GM12878 (cell line): ENCODE data around the gene TOX2. TPM values are rescaled to one million over a fixed set of nuclear protein-coding genes. Genes with fewer than 3 reads are reported as not detected.
A peak's percentile ranks its signal among the peaks of the same experiment; 100 is the strongest.

ENCODE experiments used
- ATAC-seq: fragments of 200-7000 bp; cut with Tn5 transposase; 3 replicates; pipeline ENCODE4 v1.9.1; 2020; ENCODE audit warnings: mild to moderate bottlenecking, moderate library complexity
- BruUV-seq: library from RNA; stranded (reverse); fragments of 400-500 nt; replicated peaks from 2 replicates; lab custom pipeline; 2021; lab: Mats Ljungman, UMichigan
- CTCF ChIA-PET: fragments of 300-600 bp; sonication (Branson Sonifier 250); formaldehyde crosslinking; extraction: SDS; loops from one replicate; lab custom pipeline; 2021; ENCODE audit warnings: inconsistent platforms; lab: Yijun Ruan, JAX
- POLR2A ChIA-PET: fragments of 350-600 bp; formaldehyde crosslinking; extraction: SDS; loops from one replicate; lab custom pipeline; 2021; ENCODE audit warnings: inconsistent platforms; lab: Charles Lee
- RAD21 ChIA-PET: fragments of 300-600 bp; sonication (Branson Sonifier 250); formaldehyde crosslinking; loops from one replicate; lab custom pipeline; 2023; ENCODE audit warnings: antibody characterized with exemption; ENCODE audit not compliant: unreplicated experiment; lab: Charles Lee
- SMC1A ChIA-PET: fragments of 300-600 bp; sonication (Branson Sonifier 250); formaldehyde crosslinking; loops from one replicate; lab custom pipeline; 2023; ENCODE audit not compliant: unreplicated experiment, uncharacterized antibody; lab: Charles Lee
- DNase-seq: peaks from one replicate; pipeline ENCODE4 v3.0.0-alpha.2; 2011; ENCODE audit warnings: low read depth, low spot score
- FAIRE-seq: peaks from 3 replicates; lab custom pipeline; 2011; peaks lifted over from hg19 to GRCh38; lab: Jason Lieb, UNC
- H2AFZ ChIP-seq: 2 replicates; pipeline ENCODE4 v1.6.0; 2011; ENCODE audit warnings: low read depth, low read length, control low read depth; ENCODE audit not compliant: control insufficient read depth
- H3K27ac ChIP-seq: 2 replicates; pipeline ENCODE4 v1.5.1; 2011; ENCODE audit warnings: control low read depth; ENCODE audit not compliant: control insufficient read depth, insufficient read depth
- H3K27me3 ChIP-seq, 2 experiments: replicated peaks in 1 of 2; 2 replicates each; pipeline versions ENCODE4 v1.6.0 to v1.6.1; 2011; ENCODE audit warnings: low read length in 1 of 2; ENCODE audit not compliant: control insufficient read depth in 2 of 2, insufficient read depth in 2 of 2
- H3K36me3 ChIP-seq, 2 experiments: 2 replicates each; pipeline ENCODE4 v1.5.1; 2011; ENCODE audit warnings: low read length in 1 of 2; ENCODE audit not compliant: control insufficient read depth in 2 of 2, insufficient read depth in 2 of 2
- H3K4me1 ChIP-seq: 2 replicates; pipeline ENCODE4 v1.6.1; 2011; ENCODE audit warnings: mild to moderate bottlenecking, low read length, moderate library complexity, mixed read lengths; ENCODE audit not compliant: control insufficient read depth, insufficient read depth
- H3K4me2 ChIP-seq: 2 replicates; pipeline ENCODE4 v1.6.0; 2011; ENCODE audit warnings: control low read depth; ENCODE audit not compliant: control insufficient read depth, insufficient read depth
- H3K4me3 ChIP-seq: fragments of 200-600 bp; sonication (generic); 2 replicates; pipeline ENCODE4 v1.5.1; 2016
- H3K79me2 ChIP-seq: 2 replicates; pipeline ENCODE4 v1.6.0; 2011; ENCODE audit warnings: low read length; ENCODE audit not compliant: control insufficient read depth, insufficient read depth
- H3K9ac ChIP-seq: 2 replicates; pipeline ENCODE4 v1.8.0; 2011; ENCODE audit warnings: low read length, control low read depth, mixed read lengths; ENCODE audit not compliant: control insufficient read depth, insufficient read depth
- H3K9me3 ChIP-seq: replicated peaks from 3 replicates; pipeline ENCODE4 v1.5.1; 2011; ENCODE audit warnings: mild to moderate bottlenecking, low read length; ENCODE audit not compliant: control insufficient read depth, insufficient read depth
- H4K20me1 ChIP-seq: 2 replicates; pipeline ENCODE4 v1.6.0; 2011; ENCODE audit not compliant: control insufficient read depth, insufficient read depth
- ATF7 ChIP-seq: fragments of 450-650 bp; IDR thresholded peaks from 2 replicates; pipeline ENCODE4 v1.6.1; 2016; ENCODE audit warnings: low read depth, mild to moderate bottlenecking
- CHD4 ChIP-seq: fragments of 200-600 bp; sonication (generic); IDR thresholded peaks from 2 replicates; pipeline ENCODE4 v1.6.1; 2016; ENCODE audit warnings: mild to moderate bottlenecking
- IKZF1 ChIP-seq: fragments of 450-650 bp; conservative IDR thresholded peaks from 2 replicates; pipeline ENCODE4 v1.6.1; 2017; ENCODE audit warnings: antibody characterized with exemption, mild to moderate bottlenecking
- MEF2A ChIP-seq: IDR thresholded peaks from 2 replicates; pipeline ENCODE4 v1.6.1; 2011; ENCODE audit warnings: low read depth, mild to moderate bottlenecking, low read length, moderate library complexity; ENCODE audit not compliant: insufficient read depth
- MTA3 ChIP-seq: IDR thresholded peaks from 2 replicates; pipeline ENCODE4 v1.6.1; 2012; ENCODE audit warnings: low read length, inconsistent platforms, borderline replicate concordance
- ZNF217 ChIP-seq: fragments of 450-650 bp; IDR thresholded peaks from 2 replicates; pipeline ENCODE4 v1.6.1; 2017; ENCODE audit warnings: antibody characterized with exemption, mild to moderate bottlenecking
- WGBS: methylation state at CpG from one replicate; pipeline ENCODE4 v1.1.6; 2016; ENCODE audit warnings: low lambda C conversion rate; ENCODE audit not compliant: insufficient replicate concordance, insufficient coverage; ENCODE audit errors: missing lambda C conversion rate; 5-methylcytosine and 5-hydroxymethylcytosine counted together
- in situ Hi-C: fragments of 300-500 bp; cut with MboI; formaldehyde crosslinking; loops from 9 replicates; pipeline ENCODE4 v1.14.3; 2018; ENCODE audit warnings: mixed read lengths
- intact Hi-C: fragments of 100-400 bp; cut with micrococcal nuclease; formaldehyde crosslinking; loops from one replicate; pipeline ENCODE4 v1.14.2; 2022; ENCODE audit not compliant: unreplicated experiment
- polyA plus RNA-seq, 11 experiments: library from polyadenylated mRNA; depleted of rRNA in 4 of 11; unstranded in 6 of 11; stranded (reverse) in 5 of 11; fragments of >200 nt; fragmentation: Nextera tagmentation in 4 of 11; fragmentation: Illumina TruSeq in 1 of 11; extraction: Ambion mirVana in 4 of 11; extraction: Trizol in 1 of 11; gene quantifications; 1 replicate in 1 of 11; 2 replicates in 10 of 11; pipeline versions ENCODE4 v1.2.1 to v1.2.3, GENCODE V29; 2011 to 2016; ENCODE audit warnings: inconsistent platforms in 2 of 11, missing spikeins in 2 of 11, low read depth in 1 of 11
- total RNA-seq, 4 experiments: library from RNA; depleted of rRNA in 3 of 4; stranded (reverse); fragments of >200 nt in 3 of 4; fragmentation: Illumina TruSeq in 1 of 4; extraction: Trizol in 1 of 4; gene quantifications; 2 replicates each; pipeline versions ENCODE4 v1.2.1 to v1.2.3, GENCODE V29; 2013 to 2021
- TF ChIP-seq, protein P1 (sequence below): IDR thresholded peaks from 2 replicates; pipeline ENCODE4 v1.6.1; 2011; ENCODE audit warnings: low read depth, low read length, improper control_type of control experiment, borderline replicate concordance

TOX2 gene
- total and polyA plus RNA-seq, 10 of the 15 experiments (the other 5 are each of a cell fraction or from before 2014, with no cell fraction given) = 2.6 to 40.5 (median 7.9) TPM

DNA sequence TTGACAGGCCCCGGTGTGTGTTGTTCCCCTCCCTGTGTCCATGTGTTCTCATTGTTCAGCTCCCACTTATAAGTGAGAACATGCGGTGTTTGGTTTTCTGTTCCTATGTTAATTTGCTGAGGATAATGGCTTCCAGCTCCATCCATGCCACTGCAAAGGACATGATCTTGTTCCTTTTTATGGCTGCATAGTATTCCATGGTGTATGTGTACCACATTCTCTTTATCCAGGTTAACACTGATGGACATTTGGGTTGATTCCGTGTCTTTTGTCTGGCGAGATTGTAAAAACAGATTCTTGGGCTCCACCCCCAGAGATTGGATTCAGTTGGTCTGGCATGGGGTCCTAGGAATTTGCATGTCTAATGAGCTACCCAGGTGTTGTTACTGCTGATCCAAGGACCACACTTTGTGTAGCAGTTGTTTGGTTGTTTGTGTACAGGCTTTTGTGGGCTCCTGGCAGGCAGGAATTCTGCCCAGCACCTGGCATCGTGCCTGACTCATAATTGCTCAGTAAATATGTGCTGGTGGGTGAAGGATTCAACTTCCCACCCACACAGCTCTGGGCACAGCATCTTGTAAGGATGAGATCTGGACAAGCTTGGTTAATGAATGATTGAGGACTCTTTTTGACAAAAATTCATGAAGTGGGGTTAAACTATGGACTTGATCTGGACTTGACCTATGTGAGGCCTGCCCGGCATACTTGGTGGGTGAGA is 5.2 kb downstream of the TOX2 start:
- Histone ChIP-seq H3K4me2 (no peak overlapping the region), H3K4me3 (no peak overlapping the region), H3K9ac (no peak overlapping the region), H3K36me3 (no peaks in the 10 kb centered on the region), H3K9me3 (no peaks in the 10 kb centered on the region), H3K4me1 (peaks cover 43% of the 10 kb centered on the region), H3K27me3 (peaks cover 0 to 4% of the 10 kb centered on the region in 2 experiments; a peak in 2 of 4 replicates), H3K79me2 (no peaks in the 10 kb centered on the region), H2AFZ (no peak overlapping the region), H3K27ac (no peak overlapping the region), H4K20me1 (no peaks in the 10 kb centered on the region; the same call in 1 of the 2 replicates)
- POLR2A ChIA-PET = interaction anchor here (0.8 to 1.5 kb wide), 4 partner anchors 18 to 170 kb away, joined by 3 to 4 read pairs (median 3); no protein-coding TSS in a partner anchor
- TF ChIP-seq ATF7 = no peak
- no peak for TF ChIP-seq MEF2A
- TF ChIP-seq IKZF1 = no peak
- TF ChIP-seq, protein P1, sequence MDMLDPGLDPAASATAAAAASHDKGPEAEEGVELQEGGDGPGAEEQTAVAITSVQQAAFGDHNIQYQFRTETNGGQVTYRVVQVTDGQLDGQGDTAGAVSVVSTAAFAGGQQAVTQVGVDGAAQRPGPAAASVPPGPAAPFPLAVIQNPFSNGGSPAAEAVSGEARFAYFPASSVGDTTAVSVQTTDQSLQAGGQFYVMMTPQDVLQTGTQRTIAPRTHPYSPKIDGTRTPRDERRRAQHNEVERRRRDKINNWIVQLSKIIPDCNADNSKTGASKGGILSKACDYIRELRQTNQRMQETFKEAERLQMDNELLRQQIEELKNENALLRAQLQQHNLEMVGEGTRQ = no peak
- TF ChIP-seq ZNF217 = 0 out of 2 replicates have a peak, but pooled peaks have one; percentile 43
- TF ChIP-seq MTA3 = no peak
- TF ChIP-seq CHD4 = no peak
- no peak for DNase-seq
- in situ Hi-C loops (no loop called here), intact Hi-C loops (loop anchor here (5.0 kb wide), 3 partner anchors 78 to 162 kb away; no protein-coding TSS in a partner anchor)
- CTCF ChIA-PET = interaction anchor here (0.9 to 5.9 kb wide), 6 partner anchors 21 to 170 kb away, joined by 3 to 40 read pairs (median 7); no protein-coding TSS in a partner anchor
- no peak for FAIRE-seq
- no peak for ATAC-seq
- SMC1A ChIA-PET = interaction anchor here (0.6 to 7.5 kb wide), 12 partner anchors 9 to 171 kb away, joined by 3 to 68 read pairs (median 4); no protein-coding TSS in a partner anchor
- WGBS = 98% methylated on average over 6 of the region's 6 CpGs
- RAD21 ChIA-PET = interaction anchor here (0.9 to 6.8 kb wide), 6 partner anchors 23 to 169 kb away, joined by 3 to 57 read pairs (median 4); no protein-coding TSS in a partner anchor
- no TSS peak for BruUV-seq
